IPS DF 4.7 (cell line): ENCODE results near the gene FGF8.

Experiments used
- DNase-seq: peaks from one replicate; pipeline ENCODE4 v3.0.0-alpha.2; 2013; ENCODE audit warnings: low spot score; ENCODE audit errors: extremely low read depth

The FGF8 gene

GRCh38 chr10:101741938-101742337, 34.0 kb downstream of the FGF8 start:
- no peak for DNase-seq

- DNase-seq, result no peak
Measured at GRCh38 chr10:101736666-101737065, 39.2 kb downstream of the FGF8 start.

GRCh38 chr10:101732096-101732495, 43.8 kb downstream of the FGF8 start:
- no peak for DNase-seq

- no peak for DNase-seq
Measured at GRCh38 chr10:101726115-101726387, 49.9 kb downstream of the FGF8 start.

- DNase-seq, result no peak
Measured at GRCh38 chr10:101725296-101726114, 50.4 kb downstream of the FGF8 start.

GRCh38 chr10:101724446-101724845, 51.5 kb downstream of the FGF8 start:
- DNase-seq, result no peak

GRCh38 chr10:101723176-101723575, 52.7 kb downstream of the FGF8 start:
- no peak for DNase-seq

GRCh38 chr10:101721806-101722205, 54.1 kb downstream of the FGF8 start:
- no peak for DNase-seq

GRCh38 chr10:101720606-101721230, 55.2 kb downstream of the FGF8 start:
- no peak for DNase-seq
